Measurements from ENCODE around the gene SORBS1. TPM values are rescaled to one million over a fixed set of nuclear protein-coding genes. Genes with fewer than 3 reads are reported as not detected.
A peak's percentile ranks its signal among the peaks of the same experiment; 100 is the strongest.

Gene SORBS1
- total and polyA plus RNA-seq, 9 of the 15 experiments (the other 6 are each of a cell fraction or from before 2014, with no cell fraction given), result 2.0 to 13.3 (median 6.5) TPM

DNA sequence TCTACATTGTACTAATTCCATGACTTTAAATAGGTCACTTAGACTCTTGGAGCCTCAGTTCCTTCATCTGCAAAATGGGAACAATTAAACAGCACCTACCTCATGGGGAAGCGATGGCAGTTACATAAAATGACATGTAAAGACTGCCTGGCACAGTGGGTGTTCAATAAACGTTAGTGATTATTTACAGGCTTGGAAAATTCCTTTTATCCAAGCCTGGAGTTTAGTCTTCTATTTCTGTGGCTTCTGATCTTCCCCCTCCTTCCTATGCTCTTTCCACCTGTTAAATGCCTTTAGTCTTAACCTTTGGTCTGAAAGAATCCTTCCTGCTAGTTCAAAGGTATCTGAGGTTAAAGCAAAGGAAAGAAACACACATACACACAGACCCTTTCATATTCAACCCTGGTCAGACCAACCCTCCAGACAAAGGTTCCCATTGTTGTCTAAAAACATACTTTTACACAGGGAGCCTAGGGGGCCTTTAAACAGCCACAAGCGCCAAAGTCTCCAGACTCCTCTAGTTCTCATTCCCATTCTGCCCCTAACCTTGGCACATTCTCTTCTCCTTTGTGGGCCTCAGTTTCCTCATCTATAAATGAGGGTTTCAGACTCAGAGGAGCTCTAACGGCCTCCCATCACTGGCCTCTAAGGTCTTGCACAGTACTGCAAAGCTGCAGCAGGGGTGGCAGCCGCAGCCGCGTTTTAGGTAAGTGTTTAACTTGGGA, 21.4 kb downstream of the SORBS1 start (continued):
- peak; percentile 90 for TF ChIP-seq RBM25 (IDR thresholded peaks at IDR 0.05; ENCODE audit: low read depth, low read length, severe bottlenecking)
- TF ChIP-seq ZNF253 (CRISPR knock-in tag; conservative IDR thresholded peaks at IDR 0.05), result no peak
- TF ChIP-seq SIRT6 (IDR thresholded peaks at IDR 0.05; ENCODE audit: low read depth, low read length), result no peak
- TF ChIP-seq ZNF133 (CRISPR knock-in tag; IDR thresholded peaks at IDR 0.05), result no peak
- no peak for TF ChIP-seq BRF2 (IDR thresholded peaks at IDR 0.05; ENCODE audit: borderline replicate concordance, insufficient read depth, insufficient read length)
- no peak for TF ChIP-seq ZBTB7A (IDR thresholded peaks at IDR 0.05; ENCODE audit: borderline replicate concordance, control insufficient read depth, low read depth, low read length)
- no peak for TF ChIP-seq ZNF561 (CRISPR knock-in tag; conservative IDR thresholded peaks at IDR 0.05)
- no peak for TF ChIP-seq KDM2B (CRISPR knock-in tag; IDR thresholded peaks at IDR 0.05)
- no peak for TF ChIP-seq TOE1 (IDR thresholded peaks at IDR 0.05; ENCODE audit: borderline replicate concordance)
- no peak for TF ChIP-seq TOE1 (CRISPR knock-in tag; IDR thresholded peaks at IDR 0.05; ENCODE audit: borderline replicate concordance, low read depth)
- TF ChIP-seq ARHGAP35 (IDR thresholded peaks at IDR 0.05; ENCODE audit: partially characterized antibody), result no peak
- TF ChIP-seq ZBTB17 (CRISPR knock-in tag; IDR thresholded peaks at IDR 0.05), result no peak
- TF ChIP-seq BCOR (IDR thresholded peaks at IDR 0.05), result peak; percentile 68
- TF ChIP-seq, protein P1, sequence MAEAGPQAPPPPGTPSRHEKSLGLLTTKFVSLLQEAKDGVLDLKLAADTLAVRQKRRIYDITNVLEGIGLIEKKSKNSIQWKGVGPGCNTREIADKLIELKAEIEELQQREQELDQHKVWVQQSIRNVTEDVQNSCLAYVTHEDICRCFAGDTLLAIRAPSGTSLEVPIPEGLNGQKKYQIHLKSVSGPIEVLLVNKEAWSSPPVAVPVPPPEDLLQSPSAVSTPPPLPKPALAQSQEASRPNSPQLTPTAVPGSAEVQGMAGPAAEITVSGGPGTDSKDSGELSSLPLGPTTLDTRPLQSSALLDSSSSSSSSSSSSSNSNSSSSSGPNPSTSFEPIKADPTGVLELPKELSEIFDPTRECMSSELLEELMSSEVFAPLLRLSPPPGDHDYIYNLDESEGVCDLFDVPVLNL (CRISPR knock-in tag; IDR thresholded peaks at IDR 0.05; ENCODE audit: low read depth), result no peak
- no peak for TF ChIP-seq SRSF7 (optimal IDR thresholded peaks at IDR 0.05; ENCODE audit: low read depth, low read length)
- TF ChIP-seq NUFIP1 (IDR thresholded peaks at IDR 0.05; ENCODE audit: partially characterized antibody), result no peak
- no peak for TF ChIP-seq TAF1 (IDR thresholded peaks at IDR 0.05; ENCODE audit: control insufficient read depth, extremely low read depth, insufficient read depth, low read length, severe bottlenecking)
